Hematopoietic multipotent progenitor cell treated with erythropoietin and hydrocortisone succinate and interleukin-3 and kit ligand, for 4 days (in vitro differentiated cells): ENCODE results near the gene TCAF2.
"Not testable (repeated sequence)": the region's sequence is repeated elsewhere in the genome, so short reads cannot be mapped to it uniquely, and the experiment has no call there.

Source experiments
- DNase-seq: peaks from one replicate; pipeline ENCODE4 v3.0.0-alpha.2; 2015

The TCAF2 gene

GRCh38 chr7:143620646-143621045, at the start of gene TCAF2:
Gene TCAF2 (plus strand): TSS chr7:143620974.
- not testable (repeated sequence) for DNase-seq

DNA sequence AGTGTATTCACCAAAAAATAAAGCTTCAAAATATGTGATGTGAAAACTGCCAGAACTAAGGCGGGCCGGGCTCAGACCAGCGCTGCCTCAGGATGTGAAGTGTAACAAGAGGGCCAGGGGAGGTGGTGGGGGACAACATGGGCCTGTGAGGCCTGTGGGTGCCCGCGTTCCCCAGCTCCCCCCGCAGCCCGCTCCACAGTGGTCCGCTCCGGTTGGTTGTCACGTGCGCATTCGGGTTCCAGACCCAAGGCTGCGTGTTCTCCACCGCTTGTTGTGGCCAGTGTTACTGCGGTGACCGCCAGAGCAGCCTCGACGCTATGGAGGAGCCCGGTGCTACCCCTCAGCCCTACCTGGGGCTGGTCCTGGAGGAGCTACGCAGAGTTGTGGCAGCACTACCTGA, 49.3 kb upstream of the TCAF2 start, which contains the start of gene CTAGE15:
Gene CTAGE15, plus strand, starts transcription at position 301 of the 400 bp plus-strand sequence. Its CDS starts 17 bp downstream, at position 318.
- DNase-seq: not testable (repeated sequence)

GRCh38 chr7:143588183-143588582, 32.6 kb upstream of the TCAF2 start:
- not testable (repeated sequence) for DNase-seq

- DNase-seq: not testable (repeated sequence)
These were observed 30.9 kb upstream of the TCAF2 start for GRCh38 chr7:143589897-143590296.

DNA sequence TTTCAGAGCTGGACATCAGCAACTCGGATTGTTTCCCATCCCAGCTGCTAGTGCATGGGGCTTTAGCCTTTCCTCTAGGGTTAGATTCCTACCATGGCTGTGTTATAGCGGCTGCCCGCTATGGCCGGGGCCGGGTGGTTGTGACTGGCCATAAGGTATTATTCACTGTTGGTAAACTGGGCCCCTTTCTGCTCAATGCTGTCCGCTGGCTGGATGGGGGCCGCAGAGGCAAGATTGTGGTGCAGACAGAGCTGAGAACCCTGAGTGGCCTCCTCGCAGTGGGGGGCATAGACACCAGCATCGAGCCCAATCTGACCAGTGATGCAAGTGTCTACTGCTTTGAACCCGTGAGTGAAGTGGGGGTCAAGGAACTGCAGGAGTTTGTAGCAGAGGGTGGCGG, 22.7 kb upstream of the TCAF2 start:
- not testable (repeated sequence) for DNase-seq

DNA sequence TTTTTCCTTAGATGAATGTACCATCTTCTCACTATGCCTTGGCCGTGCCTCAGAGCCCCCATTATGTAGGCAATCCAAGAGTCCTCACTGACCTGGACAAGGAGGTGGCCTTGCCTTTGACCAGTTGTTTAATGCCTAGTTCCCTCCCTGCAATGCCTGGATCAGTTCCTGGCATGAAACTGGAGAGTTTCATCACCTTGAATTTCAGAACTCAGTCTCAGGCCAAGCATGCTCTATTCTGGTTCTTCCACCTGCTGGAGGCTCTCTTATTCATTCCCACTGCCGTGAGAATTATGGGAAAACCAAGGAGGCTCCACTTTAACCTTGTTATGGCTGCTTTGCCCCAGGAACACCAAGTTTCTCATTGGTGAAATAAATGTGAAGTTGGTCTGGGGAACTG, 17.2 kb upstream of the TCAF2 start:
- DNase-seq: not testable (repeated sequence)

GRCh38 chr7:143606088-143606487, 14.7 kb upstream of the TCAF2 start:
- not testable (repeated sequence) for DNase-seq

GRCh38 chr7:143615545-143615944, 5.2 kb upstream of the TCAF2 start:
- not testable (repeated sequence) for DNase-seq

GRCh38 chr7:143617204-143617603, 3.6 kb upstream of the TCAF2 start:
- not testable (repeated sequence) for DNase-seq

- DNase-seq: not testable (repeated sequence)
These were observed 716 bp upstream of the TCAF2 start for GRCh38 chr7:143620058-143620457.

DNA sequence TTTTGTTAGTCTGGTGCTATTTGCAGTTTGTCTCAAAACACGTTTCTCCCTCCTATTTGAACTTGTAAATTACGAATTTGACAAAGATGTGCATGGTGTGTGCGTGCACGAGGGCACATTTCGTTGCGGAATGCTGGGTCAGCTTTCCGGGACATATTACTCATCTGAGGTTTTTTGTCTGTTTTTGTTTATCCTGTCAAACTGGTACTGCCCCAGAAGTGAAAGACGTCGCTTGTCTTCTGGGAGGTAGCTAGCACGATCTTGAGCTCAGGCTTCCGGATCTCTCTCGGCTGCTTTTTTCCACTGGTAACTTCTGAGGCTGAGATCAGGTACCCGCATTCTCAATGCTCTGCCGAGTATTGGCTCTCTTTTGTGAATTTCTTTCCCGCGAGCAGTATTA, 401 bp downstream of the TCAF2 start:
- not testable (repeated sequence) for DNase-seq

GRCh38 chr7:143622130-143622529, 1.4 kb downstream of the TCAF2 start:
- not testable (repeated sequence) for DNase-seq

DNA sequence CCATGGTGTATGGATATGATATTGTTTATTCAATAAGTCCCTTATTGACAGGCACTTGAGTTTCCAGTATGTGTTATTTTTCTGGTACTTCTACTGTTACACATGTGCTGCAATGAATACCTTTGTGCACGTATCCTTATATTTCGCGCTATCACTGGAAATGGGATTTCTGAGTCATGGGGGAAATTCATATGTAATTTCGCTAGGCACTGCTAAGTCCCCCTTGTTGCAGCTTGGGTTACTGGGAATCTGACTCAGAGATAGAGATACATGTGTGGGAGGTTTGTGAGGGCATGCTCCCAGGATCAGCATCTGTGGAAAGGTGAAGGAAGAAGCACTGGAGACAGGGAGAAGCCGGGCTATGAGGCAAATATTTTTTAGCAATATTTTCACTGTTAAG, 9.9 kb downstream of the TCAF2 start:
- DNase-seq: not testable (repeated sequence)

DNA sequence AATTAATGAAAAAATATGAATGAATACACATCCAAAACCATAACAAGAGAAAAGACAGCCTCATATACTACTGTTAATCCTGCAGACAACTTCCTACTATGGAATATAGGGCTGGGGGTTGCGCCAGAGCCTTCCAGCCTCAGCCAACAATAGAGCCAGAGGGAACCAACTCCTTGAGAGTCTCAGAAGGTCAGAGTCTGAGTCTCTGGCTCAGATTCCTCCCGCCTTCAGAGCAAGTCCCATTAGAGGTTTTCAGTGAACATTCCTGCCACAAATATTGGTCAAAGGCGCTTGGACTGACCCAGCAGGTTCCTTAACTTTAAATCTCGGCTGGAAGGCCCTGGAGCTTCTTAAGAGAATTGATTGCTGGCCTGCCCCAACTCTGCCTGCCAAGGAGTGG, 11.7 kb downstream of the TCAF2 start:
- DNase-seq: not testable (repeated sequence)

- DNase-seq: not testable (repeated sequence)
These were observed 12.3 kb downstream of the TCAF2 start for GRCh38 chr7:143633013-143633618.

DNA sequence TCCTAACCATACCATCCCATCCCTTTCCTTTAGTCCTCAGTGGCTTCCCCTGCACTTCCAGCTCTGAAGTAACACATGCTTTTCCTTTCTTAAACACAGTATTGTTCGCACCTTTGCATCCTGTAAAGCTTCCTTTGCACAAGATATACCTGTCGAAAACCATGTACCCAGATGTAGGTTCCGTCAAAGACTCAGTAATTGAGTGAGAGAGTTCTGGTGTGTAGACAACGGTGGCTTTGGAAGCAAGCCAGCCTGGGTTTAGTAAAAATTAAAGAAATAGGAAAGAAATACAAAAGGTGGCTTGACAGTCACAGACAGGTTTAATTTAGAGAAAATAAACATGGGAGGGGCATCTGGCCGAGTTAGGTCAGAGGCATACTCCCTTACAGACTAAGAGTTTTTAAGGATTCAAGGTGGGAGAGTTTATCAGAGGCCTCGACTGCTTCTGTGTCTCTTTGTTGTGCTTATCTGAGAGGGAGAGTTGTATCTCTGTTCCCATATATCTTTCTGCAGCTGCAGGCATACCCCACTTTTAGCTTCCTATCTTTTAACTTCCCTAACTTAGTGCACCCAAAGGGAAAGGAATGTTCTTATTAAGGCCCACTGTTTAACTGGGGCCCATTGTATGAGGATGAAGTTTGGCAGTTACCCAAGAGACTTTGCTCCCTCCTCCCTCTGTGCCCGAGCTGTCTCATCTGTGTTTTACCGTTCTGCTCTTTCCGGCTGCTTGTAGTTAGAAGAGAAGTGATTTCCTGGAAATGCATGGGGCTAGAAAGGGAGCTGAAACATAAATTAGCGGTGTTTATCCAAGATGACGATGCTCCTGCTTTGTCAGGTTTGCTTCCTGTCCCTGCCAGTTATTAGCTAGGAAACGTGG, 14.8 kb downstream of the TCAF2 start:
- not testable (repeated sequence) for DNase-seq

GRCh38 chr7:143639372-143639771, 18.6 kb downstream of the TCAF2 start:
- DNase-seq: not testable (repeated sequence)

GRCh38 chr7:143640528-143641189, 19.9 kb downstream of the TCAF2 start:
- not testable (repeated sequence) for DNase-seq

- DNase-seq: not testable (repeated sequence)
These were observed 25.8 kb downstream of the TCAF2 start for GRCh38 chr7:143646598-143646997.

GRCh38 chr7:143649902-143650301, 29.1 kb downstream of the TCAF2 start:
- DNase-seq: not testable (repeated sequence)

DNA sequence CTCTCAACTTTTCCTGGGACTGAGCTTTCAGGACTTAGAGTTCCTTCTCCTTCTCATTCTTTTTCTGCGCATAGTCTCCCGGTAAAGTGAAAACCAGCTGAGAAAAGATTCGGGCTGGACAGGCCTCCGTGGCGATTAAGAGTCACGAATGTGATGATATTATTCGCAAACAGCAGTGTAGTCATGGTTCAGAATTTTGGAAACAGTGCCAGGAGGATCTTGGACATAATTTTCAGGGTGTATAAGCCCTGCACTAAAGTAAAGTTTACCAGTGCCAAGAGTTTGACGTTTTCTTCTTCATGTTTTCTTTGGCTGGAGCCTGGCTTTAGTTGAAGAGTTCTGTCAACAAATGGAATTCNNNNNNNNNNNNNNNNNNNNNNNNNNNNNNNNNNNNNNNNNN, 29.7 kb downstream of the TCAF2 start:
- not testable (repeated sequence) for DNase-seq
